Panc1 (cell line): ENCODE data around the gene S100A12.

ENCODE experiments used
- CTCF ChIP-seq: fragments of 450-650 bp; IDR thresholded peaks from 2 replicates; pipeline ENCODE4 v1.5.1; 2017; ENCODE audit warnings: mild to moderate bottlenecking
- POLR2AphosphoS5 ChIP-seq: IDR thresholded peaks from 2 replicates; pipeline ENCODE4 v1.6.1; 2012; ENCODE audit warnings: mild to moderate bottlenecking, low read depth, low read length, moderate library complexity
- REST ChIP-seq, 2 experiments: IDR thresholded peaks; 2 replicates each; pipeline ENCODE4 v1.6.1; 2011 to 2012; ENCODE audit warnings: low read depth in 2 of 2, control low read depth in 1 of 2, low read length in 1 of 2, mild to moderate bottlenecking in 1 of 2, moderate library complexity in 1 of 2; ENCODE audit not compliant: insufficient read depth in 1 of 2
- SIN3A ChIP-seq: IDR thresholded peaks from 2 replicates; pipeline ENCODE4 v1.6.1; 2012; ENCODE audit warnings: low read depth, mild to moderate bottlenecking, low read length, moderate library complexity, borderline replicate concordance; ENCODE audit not compliant: insufficient read depth
- TCF7L2 ChIP-seq: IDR thresholded peaks from 2 replicates; pipeline ENCODE4 v1.6.1; 2011; ENCODE audit warnings: mild to moderate bottlenecking, low read depth, low read length, inconsistent platforms

- TF ChIP-seq REST (IDR thresholded peaks at IDR 0.05; ENCODE audit: insufficient read depth in 1 of 2, low read depth in 2 of 2, low read length in 1 of 2) (no peak), CTCF (no peak), POLR2AphosphoS5 (no peak), SIN3A (no peak), TCF7L2 (no peak)
These were observed 16.8 kb upstream of the S100A12 start for GRCh38 chr1:153392258-153392657.
